Activated CD4-positive, alpha-beta T cell treated with anti-CD3 and anti-CD28 coated beads, Interleukin-2, amount 10 ng/mL, durations not matched to agents 7 days and 5 days (primary cell): ENCODE data around the gene NSA2. TPM values are rescaled to one million over a fixed set of nuclear protein-coding genes. Genes with fewer than 3 reads are reported as not detected.
"Not testable (repeated sequence)": the region's sequence is repeated elsewhere in the genome, so short reads cannot be mapped to it uniquely, and the experiment has no call there.

ENCODE experiments used
- CTCF ChIA-PET: fragments of 350-600 bp; sonication (Branson Sonifier 250); formaldehyde crosslinking; loops from one replicate; lab custom pipeline; 2021; ENCODE audit warnings: antibody characterized with exemption; lab: Charles Lee
- POLR2A ChIA-PET: fragments of 350-600 bp; sonication (Branson Sonifier 250); formaldehyde crosslinking; loops from one replicate; lab custom pipeline; 2021; ENCODE audit warnings: antibody characterized with exemption; lab: Charles Lee
- DNase-seq: peaks from one replicate; pipeline ENCODE4 v3.0.0-alpha.2; 2020
- H3K27ac Mint-ChIP-seq: one replicate; pipeline ENCODE4 v1.8.0; 2021; ENCODE audit warnings: mild to moderate bottlenecking, moderate library complexity, mixed read lengths
- H3K27me3 Mint-ChIP-seq: one replicate; pipeline ENCODE4 v1.8.0; 2021; ENCODE audit warnings: mixed read lengths
- H3K36me3 Mint-ChIP-seq: one replicate; pipeline ENCODE4 v1.8.0; 2021; ENCODE audit warnings: low read depth, mixed read lengths
- H3K4me1 Mint-ChIP-seq: one replicate; pipeline ENCODE4 v1.8.0; 2021; ENCODE audit warnings: mixed read lengths
- H3K4me3 Mint-ChIP-seq: one replicate; pipeline ENCODE4 v1.8.0; 2021; ENCODE audit warnings: mild to moderate bottlenecking, moderate library complexity, mixed read lengths
- H3K9me3 Mint-ChIP-seq: one replicate; pipeline ENCODE4 v1.8.0; 2021; ENCODE audit warnings: mixed read lengths
- total RNA-seq, 2 experiments: library from RNA; stranded (reverse); gene quantifications; one replicate each; pipeline ENCODE4 v1.2.3, GENCODE V29; 2021

Gene NSA2
- 100 to 1,000 TPM; 130 to 160 TPM for total RNA-seq

DNA sequence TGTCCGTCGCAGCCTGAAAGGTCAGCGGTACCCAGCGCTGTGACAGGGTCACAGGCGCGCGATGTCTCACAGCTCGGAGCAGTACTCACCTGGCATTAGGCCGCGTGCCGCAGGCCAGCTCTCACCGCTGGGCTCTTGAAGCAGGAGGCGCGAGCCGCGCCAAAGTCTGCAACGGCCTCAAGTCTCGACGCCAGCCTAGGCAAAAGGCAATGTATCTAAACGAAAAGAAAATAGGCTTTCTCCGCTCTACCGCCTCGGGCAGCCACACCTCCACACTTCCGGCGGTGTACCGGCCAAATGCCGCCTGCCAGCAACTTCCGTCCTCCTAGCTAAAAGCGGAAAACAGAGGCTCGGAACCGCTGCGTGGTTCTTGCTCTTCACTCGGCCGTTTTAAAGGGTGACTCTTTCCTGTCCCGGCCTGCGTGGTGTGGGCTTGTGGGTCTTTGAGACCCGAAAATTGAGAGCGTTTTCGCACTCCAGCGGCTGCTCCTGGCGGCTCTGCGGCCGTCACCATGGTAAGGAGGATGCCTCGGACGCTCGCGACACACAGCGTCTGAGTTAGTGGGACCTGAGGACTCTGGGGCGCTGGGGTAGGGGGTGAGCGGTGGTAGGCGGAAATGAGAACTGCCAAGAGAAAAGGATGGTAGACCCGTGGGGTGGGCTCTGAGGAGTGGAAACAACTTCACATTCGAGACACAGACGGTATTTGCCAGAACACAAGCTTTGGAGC lies at the start of gene NSA2, which contains the start of gene GFM2:
Gene NSA2 (plus strand): TSS at position 401 of the 730 bp plus-strand sequence. CDS start 112 bp downstream, at position 513.
Gene GFM2 (minus strand): TSS at position 269 of the 730 bp plus-strand sequence. CDS start 3,375 bp downstream, outside the sequence.
- Mint-ChIP-seq H3K4me1 (peaks cover 35% of the 10 kb centered on the region), H3K27me3 (no peaks in the 10 kb centered on the region), H3K36me3 (peaks cover 35% of the 10 kb centered on the region), H3K9me3 (no peaks in the 10 kb centered on the region), H3K27ac (peak within 1 kb of the TSS; percentile 96), H3K4me3 (peak within 1 kb of the TSS; percentile 100)
- ChIA-PET CTCF (interaction anchor here (0.7 to 1.6 kb wide), 3 partner anchors 8 to 73 kb away, joined by 3 to 4 read pairs (median 3); no protein-coding TSS in a partner anchor), POLR2A (no interaction called here)
- DNase-seq = peak; percentile 94

DNA sequence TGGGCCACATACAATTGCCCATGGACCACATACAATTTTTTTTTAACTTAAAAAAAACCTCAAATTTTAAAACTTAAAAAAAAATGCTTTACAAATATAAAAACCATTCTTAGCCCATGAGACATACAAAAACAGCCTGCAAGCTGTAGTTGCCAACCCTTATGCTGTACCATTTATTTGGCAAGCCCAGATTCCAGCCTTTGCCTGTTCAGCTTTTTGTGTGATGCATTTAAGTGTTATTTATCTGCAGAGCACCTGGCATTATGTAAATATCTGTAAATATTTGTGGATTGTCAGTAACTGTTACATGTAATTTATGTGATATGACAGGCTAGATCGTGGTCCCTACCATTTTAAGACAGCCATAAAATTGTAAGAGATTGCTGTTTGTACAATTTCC lies 49.5 kb upstream of the NSA2 start:
- peaks cover 47% of the 10 kb centered on the region for H3K36me3 Mint-ChIP-seq
- H3K27me3 Mint-ChIP-seq = no peaks in the 10 kb centered on the region
- no peak for DNase-seq
- POLR2A ChIA-PET = no interaction called here
- no peaks in the 10 kb centered on the region for H3K4me1 Mint-ChIP-seq
- peaks cover 3% of the 10 kb centered on the region for H3K9me3 Mint-ChIP-seq
- CTCF ChIA-PET = no interaction called here
- H3K27ac Mint-ChIP-seq = no peak overlapping the region
- no peak overlapping the region for H3K4me3 Mint-ChIP-seq

DNA sequence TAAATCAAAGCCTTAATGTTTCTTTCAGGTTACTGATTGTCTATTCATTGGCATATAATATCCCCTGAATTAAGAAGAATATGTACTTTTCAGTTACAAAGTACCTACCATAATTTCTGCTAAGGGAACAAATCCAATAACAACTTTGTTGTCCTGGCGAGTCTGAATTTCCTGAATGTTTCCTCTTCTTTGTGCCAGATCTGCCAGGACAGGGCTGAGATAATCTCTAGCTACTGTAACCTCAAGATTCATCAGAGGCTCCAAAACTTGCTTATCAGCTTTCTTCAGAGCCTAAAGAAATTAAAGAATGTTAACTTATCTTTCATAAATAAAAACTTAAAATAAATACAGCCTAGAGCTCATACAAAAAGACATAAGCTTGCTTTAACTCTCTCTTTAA lies 44.8 kb upstream of the NSA2 start:
- Mint-ChIP-seq H3K27ac (no peak overlapping the region), H3K9me3 (peaks cover 3% of the 10 kb centered on the region), H3K4me1 (no peaks in the 10 kb centered on the region), H3K4me3 (no peak overlapping the region), H3K27me3 (no peaks in the 10 kb centered on the region), H3K36me3 (peaks cover 59% of the 10 kb centered on the region)
- ChIA-PET CTCF (no interaction called here), POLR2A (no interaction called here)
- no peak for DNase-seq

DNA sequence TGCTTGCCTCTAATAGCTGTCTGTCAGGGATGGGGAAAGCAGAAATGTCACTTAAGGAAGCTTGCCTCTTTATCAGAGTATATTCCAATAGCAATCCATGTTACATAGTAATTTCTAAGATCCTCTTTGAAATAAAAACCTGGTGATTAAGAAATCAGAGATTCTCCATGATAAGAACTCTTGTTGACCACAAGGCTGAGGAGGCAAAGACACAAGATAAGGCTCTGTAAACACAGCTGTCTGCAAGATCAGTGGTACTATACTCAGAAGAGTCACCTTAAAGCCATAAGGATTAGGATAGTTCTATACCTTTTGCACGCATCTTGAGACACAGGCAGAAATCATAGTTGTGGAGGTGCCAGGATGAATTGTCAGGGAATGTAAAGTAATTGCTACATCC lies 41.7 kb upstream of the NSA2 start:
- Mint-ChIP-seq H3K27ac (no peak overlapping the region), H3K4me3 (no peak overlapping the region), H3K9me3 (peaks cover 3% of the 10 kb centered on the region), H3K4me1 (no peaks in the 10 kb centered on the region), H3K27me3 (no peaks in the 10 kb centered on the region), H3K36me3 (peaks cover 40% of the 10 kb centered on the region)
- no peak for DNase-seq
- POLR2A ChIA-PET = no interaction called here
- CTCF ChIA-PET = no interaction called here

DNA sequence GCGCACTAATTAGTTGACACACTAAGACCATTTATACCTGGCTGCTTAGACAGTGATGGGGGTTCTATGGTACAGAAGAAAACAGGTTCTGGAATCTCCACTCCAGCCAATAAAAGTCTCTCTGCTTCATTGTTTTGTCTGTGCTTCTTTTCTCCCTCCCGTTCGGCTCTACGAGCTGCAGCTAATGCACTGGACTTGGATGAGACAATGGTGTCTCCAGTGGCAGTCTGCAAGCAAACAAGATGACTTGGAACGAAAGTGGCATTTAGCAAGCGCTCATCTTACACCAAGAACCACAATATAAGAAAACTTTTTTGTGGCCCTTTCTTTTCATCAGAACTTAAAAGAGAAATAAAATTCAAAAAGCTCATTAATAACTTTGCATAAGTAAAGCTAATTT lies 30.3 kb upstream of the NSA2 start:
- H3K36me3 Mint-ChIP-seq = peaks cover 35% of the 10 kb centered on the region
- CTCF ChIA-PET = interaction anchor here (1.3 kb wide), 1 partner anchor 17 kb away, joined by 3 read pairs; no protein-coding TSS in a partner anchor
- H3K27me3 Mint-ChIP-seq = no peaks in the 10 kb centered on the region
- POLR2A ChIA-PET = no interaction called here
- DNase-seq = no peak
- no peak overlapping the region for H3K27ac Mint-ChIP-seq
- H3K4me1 Mint-ChIP-seq = no peaks in the 10 kb centered on the region
- no peak overlapping the region for H3K4me3 Mint-ChIP-seq
- H3K9me3 Mint-ChIP-seq = no peaks in the 10 kb centered on the region

DNA sequence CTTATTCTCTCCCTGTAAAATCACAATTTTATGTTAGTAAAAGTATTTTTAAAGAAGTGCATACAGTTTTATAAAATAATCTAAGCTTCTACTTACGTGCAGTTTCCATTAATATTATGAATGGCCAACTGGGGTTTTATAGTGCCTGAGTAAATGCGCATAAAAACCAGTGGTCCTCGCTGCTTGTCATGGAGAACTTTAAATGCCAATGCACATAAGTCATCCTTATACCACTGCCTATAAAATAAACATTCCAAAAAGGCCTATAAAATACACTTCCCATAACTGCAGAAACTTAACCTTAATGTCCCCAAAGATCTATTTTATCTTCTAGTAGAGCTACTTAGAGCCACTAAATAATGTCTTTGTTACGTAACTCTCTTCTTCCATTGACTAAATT lies 28.6 kb upstream of the NSA2 start:
- H3K4me3 Mint-ChIP-seq = no peak overlapping the region
- no peaks in the 10 kb centered on the region for H3K27me3 Mint-ChIP-seq
- no peaks in the 10 kb centered on the region for H3K4me1 Mint-ChIP-seq
- no peak overlapping the region for H3K27ac Mint-ChIP-seq
- ChIA-PET CTCF (interaction anchor here (1.2 kb wide), 1 partner anchor 15 kb away, joined by 4 read pairs; no protein-coding TSS in a partner anchor), POLR2A (no interaction called here)
- H3K9me3 Mint-ChIP-seq = no peaks in the 10 kb centered on the region
- H3K36me3 Mint-ChIP-seq = peaks cover 41% of the 10 kb centered on the region
- DNase-seq = no peak

DNA sequence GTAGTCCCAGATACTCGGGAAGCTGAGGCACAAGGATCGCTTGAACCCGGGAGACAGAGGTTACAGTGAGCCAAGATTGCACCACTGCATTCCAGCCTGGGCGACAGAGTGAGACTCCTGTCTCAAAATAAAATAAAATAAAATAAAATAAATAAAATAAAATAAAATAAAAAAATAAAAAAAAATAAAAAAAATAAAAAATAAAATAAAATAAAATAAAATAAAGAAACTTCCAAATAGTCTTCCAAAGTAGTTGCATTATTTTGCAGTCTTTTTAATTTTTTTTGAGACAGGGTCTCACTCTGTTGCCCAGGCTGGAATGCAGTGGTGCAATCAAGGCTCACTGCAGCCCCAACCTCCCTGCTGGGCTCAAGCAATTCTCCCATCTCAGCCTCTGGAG lies 18.3 kb upstream of the NSA2 start:
- H3K27me3 Mint-ChIP-seq, DNase-seq, H3K9me3 Mint-ChIP-seq, H3K4me1 Mint-ChIP-seq, CTCF ChIA-PET, H3K27ac Mint-ChIP-seq, H3K4me3 Mint-ChIP-seq, POLR2A ChIA-PET: not testable (repeated sequence)
- peaks cover 40% of the 10 kb centered on the region for H3K36me3 Mint-ChIP-seq

DNA sequence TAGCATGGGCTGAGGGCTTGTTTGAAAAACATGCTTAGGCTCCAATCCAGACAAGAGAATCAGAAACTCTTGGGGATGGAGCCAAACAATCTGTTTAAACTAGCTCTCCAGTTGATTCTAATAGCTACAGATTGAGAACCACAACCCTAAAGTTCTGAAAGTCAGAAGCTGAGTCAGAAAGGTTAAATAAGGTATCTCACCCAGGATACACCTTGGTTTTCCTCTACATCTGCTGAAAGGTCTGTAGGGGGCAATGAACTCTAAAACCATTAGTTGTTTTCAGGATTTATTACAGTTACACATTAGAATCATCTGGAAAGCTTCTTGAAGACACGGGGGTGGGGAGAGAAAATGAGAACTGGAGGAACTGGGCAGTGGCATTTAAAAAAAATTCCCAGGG lies 5.8 kb upstream of the NSA2 start:
- Mint-ChIP-seq H3K27me3 (no peaks in the 10 kb centered on the region), H3K36me3 (peaks cover 33% of the 10 kb centered on the region), H3K4me1 (peaks cover 24% of the 10 kb centered on the region), H3K4me3 (no peak overlapping the region), H3K9me3 (peaks cover 2% of the 10 kb centered on the region), H3K27ac (no peak overlapping the region)
- DNase-seq = no peak
- CTCF ChIA-PET = interaction anchor here (0.6 to 1.0 kb wide), 2 partner anchors 12 to 148 kb away, joined by 3 to 4 read pairs; no protein-coding TSS in a partner anchor
- POLR2A ChIA-PET = no interaction called here

DNA sequence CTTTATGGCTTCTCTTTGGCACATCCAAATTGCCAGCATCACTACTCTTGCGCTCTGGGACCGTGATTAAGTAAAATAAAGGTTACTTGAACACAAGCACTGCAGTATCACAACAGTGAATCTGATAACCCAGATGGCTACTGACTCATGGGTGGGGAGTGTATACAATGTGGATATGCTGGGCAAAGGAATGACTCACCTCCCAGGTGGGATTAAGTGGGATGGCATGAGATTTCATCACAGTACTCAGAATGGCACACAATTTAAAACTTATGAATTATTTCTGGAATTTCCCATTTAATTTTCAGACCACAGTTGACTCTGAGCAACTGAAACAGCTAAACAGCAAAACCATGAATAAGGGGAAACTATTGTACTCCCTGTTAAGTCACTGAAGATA lies 4.5 kb upstream of the NSA2 start:
- peaks cover 32% of the 10 kb centered on the region for H3K36me3 Mint-ChIP-seq
- peaks cover 28% of the 10 kb centered on the region for H3K4me1 Mint-ChIP-seq
- ChIA-PET CTCF (interaction anchor here (0.5 kb wide), 1 partner anchor 38 kb away, joined by 6 read pairs; no protein-coding TSS in a partner anchor), POLR2A (no interaction called here)
- H3K9me3 Mint-ChIP-seq = no peaks in the 10 kb centered on the region
- no peaks in the 10 kb centered on the region for H3K27me3 Mint-ChIP-seq
- no peak overlapping the region for H3K4me3 Mint-ChIP-seq
- no peak for DNase-seq
- no peak overlapping the region for H3K27ac Mint-ChIP-seq

DNA sequence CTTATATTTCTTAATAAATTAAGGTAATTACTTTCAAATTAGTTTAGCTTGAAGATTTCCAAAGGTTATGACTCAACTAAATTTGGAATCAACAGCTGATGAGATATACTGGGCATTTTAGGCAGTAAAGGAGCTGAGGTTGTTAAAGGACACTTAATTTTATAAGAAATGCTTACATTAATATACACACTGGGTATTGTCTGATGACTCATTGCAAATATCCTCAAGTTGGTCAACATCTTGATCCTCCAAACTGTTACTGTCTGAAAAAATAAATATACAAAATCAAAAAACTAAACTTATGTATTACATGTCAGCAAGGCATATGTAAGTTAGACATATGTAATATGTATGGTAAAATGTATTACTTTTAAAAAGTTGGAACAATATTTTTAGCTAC lies 3.5 kb upstream of the NSA2 start:
- Mint-ChIP-seq H3K36me3 (peaks cover 28% of the 10 kb centered on the region), H3K9me3 (no peaks in the 10 kb centered on the region), H3K27me3 (no peaks in the 10 kb centered on the region), H3K4me1 (peaks cover 35% of the 10 kb centered on the region), H3K4me3 (no peak overlapping the region), H3K27ac (no peak overlapping the region)
- DNase-seq = no peak
- ChIA-PET POLR2A (no interaction called here), CTCF (interaction anchor here (1.4 kb wide), 1 partner anchor 473 kb away, joined by 3 read pairs; the partner anchor contains the start of gene ANKRD31)

DNA sequence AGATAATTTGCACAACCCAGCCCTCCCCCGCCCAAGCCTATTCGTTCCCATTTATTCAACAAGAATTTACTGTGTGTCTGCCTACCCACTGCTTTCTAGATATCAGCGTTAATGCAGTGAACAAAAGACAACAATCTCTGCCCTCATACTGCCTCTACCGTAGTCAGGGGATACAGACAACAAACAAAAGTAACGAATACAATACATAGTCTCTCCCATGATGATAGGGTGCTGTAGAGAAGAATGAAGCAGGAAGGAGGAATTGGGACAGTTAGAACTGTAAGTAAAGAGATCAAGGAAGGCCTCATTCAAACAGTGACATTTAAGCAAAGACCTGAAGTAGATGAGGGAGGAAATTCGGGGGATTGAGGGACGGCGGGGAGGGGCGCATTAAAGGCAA lies 1.8 kb upstream of the NSA2 start:
- no peak for DNase-seq
- ChIA-PET POLR2A (no interaction called here), CTCF (no interaction called here)
- Mint-ChIP-seq H3K4me3 (peak overlapping the region; percentile 100), H3K36me3 (peaks cover 31% of the 10 kb centered on the region), H3K4me1 (peaks cover 40% of the 10 kb centered on the region), H3K27ac (no peak overlapping the region), H3K27me3 (no peaks in the 10 kb centered on the region), H3K9me3 (no peaks in the 10 kb centered on the region)

DNA sequence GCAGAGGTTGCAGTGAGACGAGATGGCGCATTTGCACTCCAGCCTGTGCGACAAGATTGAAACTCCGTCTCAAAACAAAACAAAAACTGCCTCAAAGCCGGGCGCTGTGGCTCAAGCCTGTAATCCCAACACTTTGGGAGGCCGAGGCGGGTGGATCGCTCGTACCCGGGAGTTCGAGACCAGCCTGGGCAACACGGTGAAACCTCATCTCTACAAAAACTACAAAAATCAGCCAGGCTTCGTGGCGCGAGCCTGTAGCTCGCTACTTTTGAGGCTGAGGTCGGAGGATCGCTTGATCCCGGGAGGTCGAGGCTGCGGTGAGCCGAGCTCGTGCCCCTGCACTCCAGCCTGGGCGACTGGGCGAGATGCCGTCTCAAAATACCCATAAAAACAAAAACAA lies 1.1 kb upstream of the NSA2 start:
- Mint-ChIP-seq H3K9me3 (no peaks in the 10 kb centered on the region), H3K4me3 (peak overlapping the region; percentile 100), H3K27me3 (no peaks in the 10 kb centered on the region), H3K27ac (peak overlapping the region; percentile 96), H3K36me3 (peaks cover 34% of the 10 kb centered on the region), H3K4me1 (peaks cover 42% of the 10 kb centered on the region)
- CTCF ChIA-PET = no interaction called here
- DNase-seq = no peak
- POLR2A ChIA-PET = no interaction called here

DNA sequence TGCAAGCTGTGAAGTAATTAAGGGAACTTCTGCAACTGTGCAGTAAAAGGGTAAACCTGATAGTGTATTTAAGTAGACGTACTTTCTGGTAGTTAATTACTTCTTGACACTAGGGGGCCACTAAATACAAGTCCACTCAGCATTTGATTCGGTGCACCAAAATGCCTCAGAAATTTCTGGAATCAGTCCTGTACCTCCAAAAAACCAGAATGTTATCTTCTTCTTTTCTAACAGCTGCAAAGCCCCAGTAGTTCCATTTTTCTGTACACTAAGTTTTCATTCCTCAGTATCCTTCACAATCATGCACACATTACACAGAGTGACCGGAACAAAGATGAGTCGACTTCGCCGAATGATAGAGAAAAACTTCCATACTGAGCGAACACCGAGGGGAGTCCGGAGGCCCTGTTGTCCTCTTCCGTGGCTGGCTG lies 616 bp upstream of the NSA2 start:
- CTCF ChIA-PET = interaction anchor here (0.7 to 1.6 kb wide), 2 partner anchors 8 to 71 kb away, joined by 3 to 4 read pairs; no protein-coding TSS in a partner anchor
- POLR2A ChIA-PET = no interaction called here
- DNase-seq = peak; percentile 35
- Mint-ChIP-seq H3K4me3 (peak overlapping the region; percentile 100), H3K4me1 (peaks cover 39% of the 10 kb centered on the region), H3K27me3 (no peaks in the 10 kb centered on the region), H3K36me3 (peaks cover 34% of the 10 kb centered on the region), H3K27ac (peak overlapping the region; percentile 96), H3K9me3 (no peaks in the 10 kb centered on the region)
